HG03521 (cell line): ENCODE results near the gene ANO4.

Source experiments
- ATAC-seq: cut with Tn5 transposase; IDR thresholded peaks from one replicate; pipeline ENCODE4 v1.9.1; 2021; ENCODE audit warnings: mild to moderate bottlenecking, moderate library complexity; ENCODE audit not compliant: unreplicated experiment

ANO4 gene

GRCh38 chr12:100801320-100801719 lies 6.7 kb downstream of the ANO4 start:
- no peak for ATAC-seq

- no peak for ATAC-seq
Measured at GRCh38 chr12:100808777-100809176, 14.2 kb downstream of the ANO4 start.

GRCh38 chr12:100820314-100820713 lies 25.7 kb downstream of the ANO4 start:
- ATAC-seq, result no peak

GRCh38 chr12:100823963-100824362 lies 29.4 kb downstream of the ANO4 start:
- ATAC-seq, result no peak

GRCh38 chr12:100824476-100824875 lies 29.9 kb downstream of the ANO4 start:
- no peak for ATAC-seq

GRCh38 chr12:100826323-100826722 lies 31.7 kb downstream of the ANO4 start:
- no peak for ATAC-seq

GRCh38 chr12:100827901-100828520 lies 33.4 kb downstream of the ANO4 start:
- ATAC-seq, result no peak

GRCh38 chr12:100830003-100830795 lies 35.6 kb downstream of the ANO4 start:
- ATAC-seq, result no peak

GRCh38 chr12:100833282-100833681 lies 38.7 kb downstream of the ANO4 start:
- no peak for ATAC-seq

- no peak for ATAC-seq
Measured at GRCh38 chr12:100840748-100841147, 46.2 kb downstream of the ANO4 start.

GRCh38 chr12:100842156-100842555 lies 47.6 kb downstream of the ANO4 start:
- no peak for ATAC-seq

- no peak for ATAC-seq
Measured at GRCh38 chr12:100843061-100843460, 48.5 kb downstream of the ANO4 start.

GRCh38 chr12:100845095-100845494 lies 50.5 kb downstream of the ANO4 start:
- ATAC-seq, result no peak

- ATAC-seq, result no peak
Measured at GRCh38 chr12:100851637-100852036, 57.1 kb downstream of the ANO4 start.

GRCh38 chr12:100857418-100857817 lies 62.8 kb downstream of the ANO4 start:
- no peak for ATAC-seq

- ATAC-seq, result no peak
Measured at GRCh38 chr12:100857971-100858370, 63.4 kb downstream of the ANO4 start.

GRCh38 chr12:100858656-100859055 lies 64.1 kb downstream of the ANO4 start:
- no peak for ATAC-seq

GRCh38 chr12:100859063-100859627 lies 64.6 kb downstream of the ANO4 start:
- no peak for ATAC-seq

- no peak for ATAC-seq
Measured at GRCh38 chr12:100860611-100861010, 66.0 kb downstream of the ANO4 start.

- no peak for ATAC-seq
Measured at GRCh38 chr12:100862676-100863075, 68.1 kb downstream of the ANO4 start.

GRCh38 chr12:100864366-100864765 lies 69.8 kb downstream of the ANO4 start:
- ATAC-seq, result no peak
